ENCODE data around the gene SLC25A12. TPM values are rescaled to one million over a fixed set of nuclear protein-coding genes. Genes with fewer than 3 reads are reported as not detected.

SLC25A12 gene
- total and polyA plus RNA-seq, 2 of the 13 experiments (the other 11 are each of a cell fraction or from before 2014, with no cell fraction given) = 8.1 to 15.9 TPM

DNA sequence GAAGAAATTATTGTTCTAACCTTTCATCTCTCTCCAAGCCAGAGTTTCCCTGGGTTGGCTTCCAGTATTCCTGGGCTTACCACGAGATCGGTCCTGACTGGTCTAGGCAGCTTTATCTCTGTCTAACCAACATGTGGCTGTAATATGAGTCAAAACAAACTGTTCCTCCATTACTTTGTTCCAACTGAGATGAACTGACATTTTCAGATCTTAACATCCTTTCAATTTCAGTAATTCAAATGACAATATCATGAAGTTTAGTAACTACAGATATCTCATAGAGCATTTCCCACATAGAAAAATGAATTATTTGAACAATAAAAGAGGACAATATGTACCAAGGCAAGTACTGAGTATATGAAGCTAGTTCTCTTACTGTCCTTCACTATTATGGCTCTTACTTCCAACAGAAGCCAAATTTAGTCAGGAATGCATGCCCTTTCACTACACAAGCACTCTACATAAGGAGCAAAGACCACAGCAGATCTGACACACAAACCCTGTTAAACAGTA, 15.5 kb downstream of the SLC25A12 start (continued):
- TF ChIP-seq, protein P1, sequence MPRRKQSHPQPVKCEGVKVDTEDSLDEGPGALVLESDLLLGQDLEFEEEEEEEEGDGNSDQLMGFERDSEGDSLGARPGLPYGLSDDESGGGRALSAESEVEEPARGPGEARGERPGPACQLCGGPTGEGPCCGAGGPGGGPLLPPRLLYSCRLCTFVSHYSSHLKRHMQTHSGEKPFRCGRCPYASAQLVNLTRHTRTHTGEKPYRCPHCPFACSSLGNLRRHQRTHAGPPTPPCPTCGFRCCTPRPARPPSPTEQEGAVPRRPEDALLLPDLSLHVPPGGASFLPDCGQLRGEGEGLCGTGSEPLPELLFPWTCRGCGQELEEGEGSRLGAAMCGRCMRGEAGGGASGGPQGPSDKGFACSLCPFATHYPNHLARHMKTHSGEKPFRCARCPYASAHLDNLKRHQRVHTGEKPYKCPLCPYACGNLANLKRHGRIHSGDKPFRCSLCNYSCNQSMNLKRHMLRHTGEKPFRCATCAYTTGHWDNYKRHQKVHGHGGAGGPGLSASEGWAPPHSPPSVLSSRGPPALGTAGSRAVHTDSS (CRISPR knock-in tag; conservative IDR thresholded peaks at IDR 0.05) = no peak
- TF ChIP-seq, protein P2, sequence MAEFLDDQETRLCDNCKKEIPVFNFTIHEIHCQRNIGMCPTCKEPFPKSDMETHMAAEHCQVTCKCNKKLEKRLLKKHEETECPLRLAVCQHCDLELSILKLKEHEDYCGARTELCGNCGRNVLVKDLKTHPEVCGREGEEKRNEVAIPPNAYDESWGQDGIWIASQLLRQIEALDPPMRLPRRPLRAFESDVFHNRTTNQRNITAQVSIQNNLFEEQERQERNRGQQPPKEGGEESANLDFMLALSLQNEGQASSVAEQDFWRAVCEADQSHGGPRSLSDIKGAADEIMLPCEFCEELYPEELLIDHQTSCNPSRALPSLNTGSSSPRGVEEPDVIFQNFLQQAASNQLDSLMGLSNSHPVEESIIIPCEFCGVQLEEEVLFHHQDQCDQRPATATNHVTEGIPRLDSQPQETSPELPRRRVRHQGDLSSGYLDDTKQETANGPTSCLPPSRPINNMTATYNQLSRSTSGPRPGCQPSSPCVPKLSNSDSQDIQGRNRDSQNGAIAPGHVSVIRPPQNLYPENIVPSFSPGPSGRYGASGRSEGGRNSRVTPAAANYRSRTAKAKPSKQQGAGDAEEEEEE (CRISPR knock-in tag; IDR thresholded peaks at IDR 0.05; ENCODE audit: borderline replicate concordance) = no peak
- TF ChIP-seq, protein P3, sequence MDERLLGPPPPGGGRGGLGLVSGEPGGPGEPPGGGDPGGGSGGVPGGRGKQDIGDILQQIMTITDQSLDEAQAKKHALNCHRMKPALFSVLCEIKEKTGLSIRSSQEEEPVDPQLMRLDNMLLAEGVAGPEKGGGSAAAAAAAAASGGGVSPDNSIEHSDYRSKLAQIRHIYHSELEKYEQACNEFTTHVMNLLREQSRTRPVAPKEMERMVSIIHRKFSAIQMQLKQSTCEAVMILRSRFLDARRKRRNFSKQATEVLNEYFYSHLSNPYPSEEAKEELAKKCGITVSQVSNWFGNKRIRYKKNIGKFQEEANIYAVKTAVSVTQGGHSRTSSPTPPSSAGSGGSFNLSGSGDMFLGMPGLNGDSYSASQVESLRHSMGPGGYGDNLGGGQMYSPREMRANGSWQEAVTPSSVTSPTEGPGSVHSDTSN (CRISPR knock-in tag; IDR thresholded peaks at IDR 0.05) = no peak
- TF ChIP-seq, protein P4, sequence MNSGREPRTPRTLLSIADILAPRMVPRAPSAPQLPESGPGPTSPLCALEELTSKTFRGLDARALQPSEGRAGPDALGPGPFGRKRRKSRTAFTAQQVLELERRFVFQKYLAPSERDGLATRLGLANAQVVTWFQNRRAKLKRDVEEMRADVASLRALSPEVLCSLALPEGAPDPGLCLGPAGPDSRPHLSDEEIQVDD (CRISPR knock-in tag; IDR thresholded peaks at IDR 0.05; ENCODE audit: borderline replicate concordance) = no peak
- TF ChIP-seq, protein P5, sequence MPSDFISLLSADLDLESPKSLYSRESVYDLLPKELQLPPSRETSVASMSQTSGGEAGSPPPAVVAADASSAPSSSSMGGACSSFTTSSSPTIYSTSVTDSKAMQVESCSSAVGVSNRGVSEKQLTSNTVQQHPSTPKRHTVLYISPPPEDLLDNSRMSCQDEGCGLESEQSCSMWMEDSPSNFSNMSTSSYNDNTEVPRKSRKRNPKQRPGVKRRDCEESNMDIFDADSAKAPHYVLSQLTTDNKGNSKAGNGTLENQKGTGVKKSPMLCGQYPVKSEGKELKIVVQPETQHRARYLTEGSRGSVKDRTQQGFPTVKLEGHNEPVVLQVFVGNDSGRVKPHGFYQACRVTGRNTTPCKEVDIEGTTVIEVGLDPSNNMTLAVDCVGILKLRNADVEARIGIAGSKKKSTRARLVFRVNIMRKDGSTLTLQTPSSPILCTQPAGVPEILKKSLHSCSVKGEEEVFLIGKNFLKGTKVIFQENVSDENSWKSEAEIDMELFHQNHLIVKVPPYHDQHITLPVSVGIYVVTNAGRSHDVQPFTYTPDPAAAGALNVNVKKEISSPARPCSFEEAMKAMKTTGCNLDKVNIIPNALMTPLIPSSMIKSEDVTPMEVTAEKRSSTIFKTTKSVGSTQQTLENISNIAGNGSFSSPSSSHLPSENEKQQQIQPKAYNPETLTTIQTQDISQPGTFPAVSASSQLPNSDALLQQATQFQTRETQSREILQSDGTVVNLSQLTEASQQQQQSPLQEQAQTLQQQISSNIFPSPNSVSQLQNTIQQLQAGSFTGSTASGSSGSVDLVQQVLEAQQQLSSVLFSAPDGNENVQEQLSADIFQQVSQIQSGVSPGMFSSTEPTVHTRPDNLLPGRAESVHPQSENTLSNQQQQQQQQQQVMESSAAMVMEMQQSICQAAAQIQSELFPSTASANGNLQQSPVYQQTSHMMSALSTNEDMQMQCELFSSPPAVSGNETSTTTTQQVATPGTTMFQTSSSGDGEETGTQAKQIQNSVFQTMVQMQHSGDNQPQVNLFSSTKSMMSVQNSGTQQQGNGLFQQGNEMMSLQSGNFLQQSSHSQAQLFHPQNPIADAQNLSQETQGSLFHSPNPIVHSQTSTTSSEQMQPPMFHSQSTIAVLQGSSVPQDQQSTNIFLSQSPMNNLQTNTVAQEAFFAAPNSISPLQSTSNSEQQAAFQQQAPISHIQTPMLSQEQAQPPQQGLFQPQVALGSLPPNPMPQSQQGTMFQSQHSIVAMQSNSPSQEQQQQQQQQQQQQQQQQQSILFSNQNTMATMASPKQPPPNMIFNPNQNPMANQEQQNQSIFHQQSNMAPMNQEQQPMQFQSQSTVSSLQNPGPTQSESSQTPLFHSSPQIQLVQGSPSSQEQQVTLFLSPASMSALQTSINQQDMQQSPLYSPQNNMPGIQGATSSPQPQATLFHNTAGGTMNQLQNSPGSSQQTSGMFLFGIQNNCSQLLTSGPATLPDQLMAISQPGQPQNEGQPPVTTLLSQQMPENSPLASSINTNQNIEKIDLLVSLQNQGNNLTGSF (CRISPR knock-in tag; IDR thresholded peaks at IDR 0.05) = no peak
- TF ChIP-seq PCBP2 (optimal IDR thresholded peaks at IDR 0.05; ENCODE audit: low read depth, low read length, poor library complexity, severe bottlenecking) = no peak
- TF ChIP-seq ZNF713 (CRISPR knock-in tag; IDR thresholded peaks at IDR 0.05) = no peak
- no peak for TF ChIP-seq MIER2 (CRISPR knock-in tag; IDR thresholded peaks at IDR 0.05)
- TF ChIP-seq ZFP37 (CRISPR knock-in tag; IDR thresholded peaks at IDR 0.05; ENCODE audit: borderline replicate concordance) = no peak
- TF ChIP-seq, protein P6, sequence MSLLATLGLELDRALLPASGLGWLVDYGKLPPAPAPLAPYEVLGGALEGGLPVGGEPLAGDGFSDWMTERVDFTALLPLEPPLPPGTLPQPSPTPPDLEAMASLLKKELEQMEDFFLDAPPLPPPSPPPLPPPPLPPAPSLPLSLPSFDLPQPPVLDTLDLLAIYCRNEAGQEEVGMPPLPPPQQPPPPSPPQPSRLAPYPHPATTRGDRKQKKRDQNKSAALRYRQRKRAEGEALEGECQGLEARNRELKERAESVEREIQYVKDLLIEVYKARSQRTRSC (CRISPR knock-in tag; IDR thresholded peaks at IDR 0.05; ENCODE audit: low read depth) = no peak
- TF ChIP-seq, protein P7, sequence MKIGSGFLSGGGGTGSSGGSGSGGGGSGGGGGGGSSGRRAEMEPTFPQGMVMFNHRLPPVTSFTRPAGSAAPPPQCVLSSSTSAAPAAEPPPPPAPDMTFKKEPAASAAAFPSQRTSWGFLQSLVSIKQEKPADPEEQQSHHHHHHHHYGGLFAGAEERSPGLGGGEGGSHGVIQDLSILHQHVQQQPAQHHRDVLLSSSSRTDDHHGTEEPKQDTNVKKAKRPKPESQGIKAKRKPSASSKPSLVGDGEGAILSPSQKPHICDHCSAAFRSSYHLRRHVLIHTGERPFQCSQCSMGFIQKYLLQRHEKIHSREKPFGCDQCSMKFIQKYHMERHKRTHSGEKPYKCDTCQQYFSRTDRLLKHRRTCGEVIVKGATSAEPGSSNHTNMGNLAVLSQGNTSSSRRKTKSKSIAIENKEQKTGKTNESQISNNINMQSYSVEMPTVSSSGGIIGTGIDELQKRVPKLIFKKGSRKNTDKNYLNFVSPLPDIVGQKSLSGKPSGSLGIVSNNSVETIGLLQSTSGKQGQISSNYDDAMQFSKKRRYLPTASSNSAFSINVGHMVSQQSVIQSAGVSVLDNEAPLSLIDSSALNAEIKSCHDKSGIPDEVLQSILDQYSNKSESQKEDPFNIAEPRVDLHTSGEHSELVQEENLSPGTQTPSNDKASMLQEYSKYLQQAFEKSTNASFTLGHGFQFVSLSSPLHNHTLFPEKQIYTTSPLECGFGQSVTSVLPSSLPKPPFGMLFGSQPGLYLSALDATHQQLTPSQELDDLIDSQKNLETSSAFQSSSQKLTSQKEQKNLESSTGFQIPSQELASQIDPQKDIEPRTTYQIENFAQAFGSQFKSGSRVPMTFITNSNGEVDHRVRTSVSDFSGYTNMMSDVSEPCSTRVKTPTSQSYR (CRISPR knock-in tag; IDR thresholded peaks at IDR 0.05; ENCODE audit: borderline replicate concordance) = no peak
- no peak for TF ChIP-seq ZNF136 (CRISPR knock-in tag; IDR thresholded peaks at IDR 0.05; ENCODE audit: low read depth)
- TF ChIP-seq ELF1 (CRISPR knock-in tag; IDR thresholded peaks at IDR 0.05) = no peak
